ENCODE results near the gene PSMB2.
"Not testable (repeated sequence)": the region's sequence is repeated elsewhere in the genome, so short reads cannot be mapped to it uniquely, and the experiment has no call there.

PSMB2 gene

DNA sequence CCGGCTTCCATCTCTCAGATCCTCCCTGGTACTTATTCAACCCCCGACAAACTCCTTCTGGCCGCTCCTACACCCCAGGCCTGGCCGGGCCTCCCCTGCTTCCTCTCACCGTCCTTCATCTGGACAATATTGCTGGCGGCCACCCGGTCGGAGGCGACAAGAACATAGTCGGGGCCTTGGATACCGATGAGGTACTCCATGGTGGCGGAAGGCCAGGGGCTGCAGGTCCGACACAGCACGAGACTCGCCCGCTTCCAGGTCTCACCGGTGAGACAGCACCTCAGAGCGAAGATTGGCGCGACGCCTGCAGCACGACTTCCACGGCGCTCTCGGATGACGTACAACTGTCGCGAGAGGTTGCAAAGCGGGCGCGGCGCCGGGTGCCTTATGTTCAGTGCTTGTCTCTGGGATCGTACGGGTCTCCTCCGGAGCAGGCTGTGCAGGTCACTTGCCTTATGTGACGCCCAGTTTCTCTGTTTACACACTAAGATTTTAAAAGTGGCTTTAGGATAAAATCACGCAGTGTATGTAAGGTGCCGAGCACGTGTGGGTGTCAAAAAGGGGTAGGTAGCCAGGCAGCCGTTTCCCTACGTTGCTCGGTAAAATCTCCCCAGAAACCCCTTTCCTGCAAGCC lies at the start of gene PSMB2:
TSS of gene PSMB2 (minus strand) at position 294 of the 634 bp plus-strand sequence. CDS start at position 200, 94 bp downstream.
- TF ChIP-seq, protein P1, sequence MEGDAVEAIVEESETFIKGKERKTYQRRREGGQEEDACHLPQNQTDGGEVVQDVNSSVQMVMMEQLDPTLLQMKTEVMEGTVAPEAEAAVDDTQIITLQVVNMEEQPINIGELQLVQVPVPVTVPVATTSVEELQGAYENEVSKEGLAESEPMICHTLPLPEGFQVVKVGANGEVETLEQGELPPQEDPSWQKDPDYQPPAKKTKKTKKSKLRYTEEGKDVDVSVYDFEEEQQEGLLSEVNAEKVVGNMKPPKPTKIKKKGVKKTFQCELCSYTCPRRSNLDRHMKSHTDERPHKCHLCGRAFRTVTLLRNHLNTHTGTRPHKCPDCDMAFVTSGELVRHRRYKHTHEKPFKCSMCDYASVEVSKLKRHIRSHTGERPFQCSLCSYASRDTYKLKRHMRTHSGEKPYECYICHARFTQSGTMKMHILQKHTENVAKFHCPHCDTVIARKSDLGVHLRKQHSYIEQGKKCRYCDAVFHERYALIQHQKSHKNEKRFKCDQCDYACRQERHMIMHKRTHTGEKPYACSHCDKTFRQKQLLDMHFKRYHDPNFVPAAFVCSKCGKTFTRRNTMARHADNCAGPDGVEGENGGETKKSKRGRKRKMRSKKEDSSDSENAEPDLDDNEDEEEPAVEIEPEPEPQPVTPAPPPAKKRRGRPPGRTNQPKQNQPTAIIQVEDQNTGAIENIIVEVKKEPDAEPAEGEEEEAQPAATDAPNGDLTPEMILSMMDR (IDR thresholded peaks at IDR 0.05; ENCODE audit: low read depth, low read length): no peak
- DNase-seq (ENCODE audit: extremely low read depth, low read depth): peak; percentile 86

DNA sequence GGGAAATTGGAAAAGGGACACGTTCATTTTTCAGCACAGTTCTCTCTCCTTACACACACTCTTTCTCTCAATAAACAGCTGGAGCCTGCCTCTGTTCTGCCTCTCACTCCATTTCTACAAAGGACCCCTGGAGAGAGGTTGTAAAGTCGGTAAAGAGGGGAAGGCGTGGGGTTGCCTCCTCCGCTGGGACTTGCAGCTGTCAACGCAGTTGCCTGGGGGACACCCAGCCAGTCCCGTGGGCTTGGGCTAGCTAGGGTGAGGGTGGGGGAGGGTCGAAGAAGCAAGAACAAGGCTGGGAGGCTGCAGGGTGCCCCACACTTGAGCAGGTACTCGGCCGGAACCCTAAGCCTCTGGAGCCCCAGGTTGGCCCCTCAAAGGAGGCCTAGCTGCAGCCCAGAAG lies 49.8 kb upstream of the PSMB2 start:
- DNase-seq (ENCODE audit: extremely low read depth, low read depth): no peak
- TF ChIP-seq, protein P1 (IDR thresholded peaks at IDR 0.05; ENCODE audit: low read depth, low read length): no peak

DNA sequence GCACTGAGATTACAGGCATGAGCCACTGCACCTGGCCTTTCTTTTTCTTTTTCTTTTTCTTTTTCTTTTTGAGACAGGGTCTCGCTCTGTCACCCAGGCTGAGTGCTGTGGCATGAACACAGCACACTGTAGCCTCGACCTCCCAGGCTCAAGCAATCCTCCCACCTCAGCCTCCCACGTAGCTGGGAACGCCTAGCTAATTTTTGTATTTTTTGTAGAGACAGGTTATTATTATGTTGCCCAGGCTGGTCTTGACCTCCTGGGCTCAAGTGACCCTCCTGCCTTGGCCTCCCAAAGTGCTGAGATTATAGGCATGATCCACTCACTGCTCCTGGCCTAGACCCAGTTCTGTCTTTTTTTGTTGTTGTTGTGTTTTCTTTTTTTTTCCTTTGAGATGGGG lies 48.8 kb upstream of the PSMB2 start:
- not testable (repeated sequence) for DNase-seq (ENCODE audit: extremely low read depth, low read depth)

DNA sequence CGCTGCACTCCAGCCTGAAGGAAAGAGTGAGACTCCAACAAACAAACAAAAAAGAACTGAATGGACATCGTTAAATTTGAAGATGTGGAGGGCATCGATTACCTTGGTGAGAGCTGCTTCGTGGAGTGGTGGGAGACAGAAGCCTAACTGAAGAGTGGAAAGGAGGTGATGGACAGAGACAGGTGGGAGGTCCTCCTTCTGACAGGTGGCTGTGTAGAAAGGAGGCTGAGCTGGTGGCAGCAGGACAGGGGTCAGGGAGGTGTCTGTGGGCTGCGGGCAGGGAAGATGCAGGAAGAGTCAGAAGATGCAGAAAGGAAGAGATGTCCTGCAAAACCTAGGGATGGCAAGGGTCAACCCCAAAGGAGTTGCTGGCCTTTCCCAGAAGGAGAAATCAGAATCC lies 46.8 kb upstream of the PSMB2 start:
- no peak for DNase-seq (ENCODE audit: extremely low read depth, low read depth)
- TF ChIP-seq, protein P1 (IDR thresholded peaks at IDR 0.05; ENCODE audit: low read depth, low read length): no peak

DNA sequence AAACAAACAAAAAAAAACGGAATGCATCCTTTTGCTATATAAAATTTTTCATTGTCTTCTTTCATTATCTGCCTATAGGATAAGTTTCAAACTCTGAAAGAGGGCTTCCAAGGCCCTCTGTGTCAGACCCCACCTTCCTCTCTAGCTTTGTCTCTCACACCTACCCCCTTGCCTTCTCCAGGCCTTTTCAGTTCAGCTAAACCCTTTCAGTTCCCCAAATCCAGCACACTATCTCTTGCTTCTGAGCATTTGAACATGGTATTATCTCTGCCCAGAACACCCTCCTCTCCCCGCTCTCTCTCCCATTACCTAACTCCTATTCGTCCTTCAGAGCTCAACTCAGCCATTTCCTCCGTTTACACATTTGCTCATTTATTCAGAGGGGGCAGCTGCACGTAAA lies 41.7 kb upstream of the PSMB2 start:
- no peak for DNase-seq (ENCODE audit: extremely low read depth, low read depth)
- TF ChIP-seq, protein P1 (IDR thresholded peaks at IDR 0.05; ENCODE audit: low read depth, low read length): no peak

GRCh38 chr1:35680271-35680670 lies 38.9 kb upstream of the PSMB2 start:
- TF ChIP-seq, protein P1 (IDR thresholded peaks at IDR 0.05; ENCODE audit: low read depth, low read length): no peak
- DNase-seq (ENCODE audit: extremely low read depth, low read depth): no peak

GRCh38 chr1:35675773-35676172 lies 34.4 kb upstream of the PSMB2 start:
- DNase-seq (ENCODE audit: extremely low read depth, low read depth): no peak
- TF ChIP-seq, protein P1 (IDR thresholded peaks at IDR 0.05; ENCODE audit: low read depth, low read length): no peak

DNA sequence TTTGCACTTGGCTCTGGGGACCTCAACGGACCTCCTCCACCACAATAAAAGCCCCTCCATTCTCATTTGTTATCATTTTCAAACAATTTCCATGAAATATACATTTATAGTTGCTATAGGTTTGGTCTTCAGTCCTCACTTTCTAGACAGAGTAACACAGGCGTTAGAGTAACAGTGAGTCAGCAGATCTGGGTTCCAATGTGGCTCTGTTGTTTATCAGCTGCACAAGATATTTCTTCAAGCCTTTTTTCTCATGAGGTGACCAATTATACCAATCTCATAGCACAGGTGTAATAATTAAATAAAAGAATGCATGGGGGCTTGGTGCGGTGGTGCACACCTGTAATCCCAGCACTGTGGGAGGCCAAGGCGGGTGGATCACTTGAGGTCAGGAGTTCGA lies 32.8 kb upstream of the PSMB2 start:
- TF ChIP-seq, protein P1 (IDR thresholded peaks at IDR 0.05; ENCODE audit: low read depth, low read length): no peak

More for the DNA sequence above, 32.8 kb upstream of the PSMB2 start:
- no peak for DNase-seq (ENCODE audit: extremely low read depth, low read depth)

All from AG09319 (cell line).